Measurements from ENCODE around the gene F5. TPM values are rescaled to one million over a fixed set of nuclear protein-coding genes. Genes with fewer than 3 reads are reported as not detected.

The F5 gene
- total RNA-seq (2013) = 21.7 TPM
- 10 to 100 TPM in 1 of 3 donors, 1 to 10 TPM in 2; 6.5 to 14.5 (median 7.1) TPM for polyA plus RNA-seq
- polyA minus RNA-seq = 8.5 and 11.7 TPM in 2 replicates
- 10.9 to 79.9 (median 33.8) reads per million in 11 experiments for total RNA-seq

DNA sequence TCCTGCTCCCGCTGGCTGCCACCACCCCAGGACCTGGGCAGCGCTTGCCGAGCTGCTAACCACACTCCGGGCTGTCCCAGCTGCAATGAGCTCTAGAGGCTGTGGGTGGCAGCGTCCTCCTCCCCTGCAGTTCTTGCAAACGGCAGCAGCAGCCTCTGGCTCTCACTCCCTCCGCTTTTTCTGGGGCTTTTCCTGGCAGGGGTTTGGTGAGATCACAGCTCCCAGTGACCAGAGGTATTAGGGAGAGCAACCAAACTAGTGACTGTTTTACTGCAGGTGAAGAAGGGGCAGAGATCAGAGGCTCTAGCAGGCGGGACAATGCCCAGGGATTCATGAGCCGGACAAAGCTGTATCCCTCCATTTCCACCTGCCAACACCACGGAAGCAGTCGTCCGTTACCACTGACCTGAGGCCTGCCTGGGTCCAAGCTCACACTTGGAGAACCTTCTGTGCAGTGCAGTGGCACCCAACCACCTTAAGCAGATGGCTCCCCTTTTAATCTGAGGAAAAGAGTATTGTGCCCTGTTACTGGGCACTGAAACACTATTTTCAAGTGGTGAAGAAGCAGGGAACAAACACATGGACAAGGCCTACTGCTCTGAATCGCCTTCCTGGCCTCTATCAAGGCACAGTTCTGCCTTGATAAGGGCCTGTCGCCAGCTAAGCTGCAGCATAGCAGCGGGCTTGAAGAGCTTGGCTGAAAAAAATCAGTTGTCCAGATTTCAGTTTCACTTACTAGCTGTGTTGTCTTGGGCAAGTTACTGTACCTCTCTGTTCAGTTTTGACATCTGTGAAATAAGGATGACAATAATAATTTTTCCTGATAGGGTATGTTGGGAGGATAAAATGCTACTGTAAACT is at the start of gene F5:
Gene F5 (minus strand): TSS at position 87 of the 861 bp plus-strand sequence. CDS start 95 bp downstream, outside the sequence.
- intact Hi-C loops (cut with micrococcal nuclease) = loop anchor here (5.0 to 10.0 kb wide), 3 partner anchors 126 to 218 kb away; partner anchors contain the start of genes METTL18 (in 1 of the 2) and SELL (in 1 of the 2)
- Histone ChIP-seq H4K20me1 (ENCODE audit: insufficient read depth, low read length) (no peaks in the 10 kb centered on the region), H2AFZ (ENCODE audit: insufficient read depth, low read depth, low read length, poor library complexity, severe bottlenecking) (peak within 1 kb of the TSS; percentile 90), H3K79me2 (ENCODE audit: insufficient read depth, low read length) (peaks cover 24% of the 10 kb centered on the region), H3K27ac (ENCODE audit: low read depth in 1 of 2, low read length in 2 of 2) (peak within 1 kb of the TSS; percentile 58 to 98), H3K36me3 (replicated peaks in 1 of 2; ENCODE audit: control insufficient read depth in 1 of 2, insufficient read depth in 2 of 2, low read length in 2 of 2) (peaks cover under 1 to 2% of the 10 kb centered on the region in 2 donors), H3K4me3 (replicated peaks in 1 of 3; ENCODE audit: low read depth in 2 of 3, low read length in 3 of 3) (peak within 1 kb of the TSS; percentile 52 to 82 (median 81)), H3K9ac (ENCODE audit: insufficient read depth, low read length, poor library complexity, severe bottlenecking) (peak within 1 kb of the TSS; percentile 72), H3K4me2 (replicated peaks; ENCODE audit: extremely low read depth, low read length, poor library complexity, severe bottlenecking) (peak within 1 kb of the TSS; percentile 89), H3K9me3 (replicated peaks in 1 of 2; ENCODE audit: control insufficient read depth in 1 of 2, insufficient read depth in 1 of 2, low read length in 2 of 2) (no peaks in the 10 kb centered on the region), H3K4me1 (ENCODE audit: control insufficient read depth in 1 of 2, insufficient read depth in 2 of 2, low read length in 2 of 2) (peaks cover 23 to 42% of the 10 kb centered on the region in 2 donors), H3K27me3 (ENCODE audit: control insufficient read depth in 2 of 2, insufficient read depth in 2 of 2, low read length in 2 of 2) (no peaks in the 10 kb centered on the region)
- Mint-ChIP-seq H3K27ac (peak within 1 kb of the TSS; percentile 93 to 97 (median 95)), H3K9me3 (no peaks in the 10 kb centered on the region), H3K36me3 (peaks cover 7 to 10% of the 10 kb centered on the region in 2 donors), H3K27me3 (ENCODE audit: low read depth in 3 of 3) (peaks cover 0 to 2% (median 1%) of the 10 kb centered on the region in 3 donors), H3K4me1 (peaks cover 40% of the 10 kb centered on the region), H3K4me3 (peak within 1 kb of the TSS; percentile 82 to 92)
- TF ChIP-seq, protein P1, sequence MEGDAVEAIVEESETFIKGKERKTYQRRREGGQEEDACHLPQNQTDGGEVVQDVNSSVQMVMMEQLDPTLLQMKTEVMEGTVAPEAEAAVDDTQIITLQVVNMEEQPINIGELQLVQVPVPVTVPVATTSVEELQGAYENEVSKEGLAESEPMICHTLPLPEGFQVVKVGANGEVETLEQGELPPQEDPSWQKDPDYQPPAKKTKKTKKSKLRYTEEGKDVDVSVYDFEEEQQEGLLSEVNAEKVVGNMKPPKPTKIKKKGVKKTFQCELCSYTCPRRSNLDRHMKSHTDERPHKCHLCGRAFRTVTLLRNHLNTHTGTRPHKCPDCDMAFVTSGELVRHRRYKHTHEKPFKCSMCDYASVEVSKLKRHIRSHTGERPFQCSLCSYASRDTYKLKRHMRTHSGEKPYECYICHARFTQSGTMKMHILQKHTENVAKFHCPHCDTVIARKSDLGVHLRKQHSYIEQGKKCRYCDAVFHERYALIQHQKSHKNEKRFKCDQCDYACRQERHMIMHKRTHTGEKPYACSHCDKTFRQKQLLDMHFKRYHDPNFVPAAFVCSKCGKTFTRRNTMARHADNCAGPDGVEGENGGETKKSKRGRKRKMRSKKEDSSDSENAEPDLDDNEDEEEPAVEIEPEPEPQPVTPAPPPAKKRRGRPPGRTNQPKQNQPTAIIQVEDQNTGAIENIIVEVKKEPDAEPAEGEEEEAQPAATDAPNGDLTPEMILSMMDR (IDR thresholded peaks at IDR 0.05) = peak; percentile 71
- 46% methylated on average over 11 of the region's 15 CpGs for WGBS (ENCODE audit: insufficient coverage)
- DNase-seq = peak; percentile 67 to 82 (median 76)

DNA sequence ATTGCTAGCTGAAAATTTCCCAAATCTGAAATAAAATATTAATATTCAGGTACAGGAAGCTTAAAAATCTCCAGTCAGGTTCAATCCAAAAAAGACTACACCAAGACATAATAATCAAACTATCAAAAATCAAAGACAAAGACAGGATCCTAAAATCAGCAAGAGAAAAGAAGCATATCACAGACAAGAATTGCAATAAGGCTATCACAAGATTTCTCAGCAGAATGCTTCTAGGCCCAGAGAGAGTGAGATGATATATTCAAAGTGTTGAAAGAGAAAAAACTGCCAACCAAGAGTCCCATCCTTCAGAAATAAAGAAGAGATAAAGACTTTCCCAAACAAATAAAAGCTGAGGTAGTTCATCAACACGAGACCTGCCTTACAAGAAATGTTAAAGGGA is 48.6 kb upstream of the F5 start:
- H3K4me1 ChIP-seq (ENCODE audit: control insufficient read depth in 1 of 2, insufficient read depth in 2 of 2, low read length in 2 of 2) = no peaks in the 10 kb centered on the region
- Mint-ChIP-seq H3K4me3 (no peak overlapping the region), H3K36me3 (peaks cover 3 to 9% of the 10 kb centered on the region in 2 donors), H3K27me3 (ENCODE audit: low read depth in 3 of 3) (peaks cover 0 to 2% (median 0%) of the 10 kb centered on the region in 3 donors), H3K9me3 (peaks cover 26 to 50% (median 37%) of the 10 kb centered on the region in 7 donors), H3K4me1 (peaks cover 8% of the 10 kb centered on the region), H3K27ac (no peak overlapping the region)
- H4K20me1 ChIP-seq (ENCODE audit: insufficient read depth, low read length) = no peaks in the 10 kb centered on the region
- WGBS (ENCODE audit: insufficient coverage) = no CpG with 5 or more reads among the region's 1 CpG
- intact Hi-C loops (cut with micrococcal nuclease) = no loop called here
- no peak overlapping the region for H2AFZ ChIP-seq (ENCODE audit: insufficient read depth, low read depth, low read length, poor library complexity, severe bottlenecking)
- no peak for DNase-seq
- H3K27ac ChIP-seq (ENCODE audit: low read depth in 1 of 2, low read length in 2 of 2) = no peak overlapping the region
- no peaks in the 10 kb centered on the region for H3K36me3 ChIP-seq (replicated peaks in 1 of 2; ENCODE audit: control insufficient read depth in 1 of 2, insufficient read depth in 2 of 2, low read length in 2 of 2)
- no peak overlapping the region for H3K9ac ChIP-seq (ENCODE audit: insufficient read depth, low read length, poor library complexity, severe bottlenecking)
- H3K79me2 ChIP-seq (ENCODE audit: insufficient read depth, low read length) = no peaks in the 10 kb centered on the region
- peaks cover 27 to 36% of the 10 kb centered on the region in 2 donors for H3K9me3 ChIP-seq (replicated peaks in 1 of 2; ENCODE audit: control insufficient read depth in 1 of 2, insufficient read depth in 1 of 2, low read length in 2 of 2)
- H3K4me2 ChIP-seq (replicated peaks; ENCODE audit: extremely low read depth, low read length, poor library complexity, severe bottlenecking) = no peak overlapping the region
- no peak overlapping the region for H3K4me3 ChIP-seq (replicated peaks in 1 of 3; ENCODE audit: low read depth in 2 of 3, low read length in 3 of 3)
- TF ChIP-seq, protein P1 (IDR thresholded peaks at IDR 0.05) = no peak
- H3K27me3 ChIP-seq (ENCODE audit: control insufficient read depth in 2 of 2, insufficient read depth in 2 of 2, low read length in 2 of 2) = no peaks in the 10 kb centered on the region

Measured in CD14-positive monocyte (primary cell).